ENCODE measurements around the gene HOXD3. TPM values are rescaled to one million over a fixed set of nuclear protein-coding genes. Genes with fewer than 3 reads are reported as not detected.

The HOXD3 gene
- total RNA-seq, 2 experiments from 2014 or later, result not detected

- intact Hi-C loops (cut with micrococcal nuclease; ENCODE audit: unreplicated experiment), result no loop called here
- H3K9me3 ChIP-seq (ENCODE audit: low read length), result no peaks in the 10 kb centered on the region
- TF ChIP-seq EZH2phosphoT487 (IDR thresholded peaks at IDR 0.05; ENCODE audit: borderline replicate concordance, low read depth, low read length) (no peak), CTCF (conservative IDR thresholded peaks at IDR 0.05; ENCODE audit: low read length) (no peak)
- H3K27ac ChIP-seq (ENCODE audit: low read depth, low read length, poor library complexity, severe bottlenecking), result no peak overlapping the region
- H3K79me2 ChIP-seq (ENCODE audit: insufficient read depth, low read depth, low read length), result no peaks in the 10 kb centered on the region
- CTCF ChIA-PET (ENCODE audit: unreplicated experiment), result no interaction called here
- no peak overlapping the region for H3K4me2 ChIP-seq (ENCODE audit: low read length)
- H4K20me1 ChIP-seq (ENCODE audit: insufficient read depth, low read length), result no peaks in the 10 kb centered on the region
- H3K9me2 ChIP-seq (ENCODE audit: insufficient read depth, low read length), result no peaks in the 10 kb centered on the region
- no peak overlapping the region for H2AFZ ChIP-seq (ENCODE audit: low read length)
- no peak for DNase-seq (ENCODE audit: low spot score)
- no peaks in the 10 kb centered on the region for H3K36me3 ChIP-seq (ENCODE audit: insufficient read depth, low read length)
- POLR2A ChIA-PET, result interaction anchor here (0.6 kb wide), 1 partner anchor 191 kb away, joined by 3 read pairs; no protein-coding TSS in a partner anchor
- H3K4me1 ChIP-seq (ENCODE audit: insufficient read depth, low read length, poor library complexity, severe bottlenecking), result no peaks in the 10 kb centered on the region
- H3K4me3 ChIP-seq (ENCODE audit: low read depth, low read length, poor library complexity, severe bottlenecking), result no peak overlapping the region
- no TSS peak for BruUV-seq (replicated peaks)
These were observed 15.1 kb downstream of the HOXD3 start for GRCh38 chr2:176172007-176172894.

- H3K9me2 ChIP-seq (ENCODE audit: insufficient read depth, low read length), result no peaks in the 10 kb centered on the region
- BruUV-seq (replicated peaks), result no TSS peak
- H3K4me2 ChIP-seq (ENCODE audit: low read length), result no peak overlapping the region
- POLR2A ChIA-PET, result interaction anchor here (0.6 to 0.7 kb wide), 2 partner anchors 29 to 190 kb away, joined by 3 read pairs; no protein-coding TSS in a partner anchor
- no peak for DNase-seq (ENCODE audit: low spot score)
- H3K4me1 ChIP-seq (ENCODE audit: insufficient read depth, low read length, poor library complexity, severe bottlenecking), result no peaks in the 10 kb centered on the region
- H3K79me2 ChIP-seq (ENCODE audit: insufficient read depth, low read depth, low read length), result no peaks in the 10 kb centered on the region
- H2AFZ ChIP-seq (ENCODE audit: low read length), result no peak overlapping the region
- H3K36me3 ChIP-seq (ENCODE audit: insufficient read depth, low read length), result no peaks in the 10 kb centered on the region
- CTCF ChIA-PET (ENCODE audit: unreplicated experiment), result no interaction called here
- H3K27ac ChIP-seq (ENCODE audit: low read depth, low read length, poor library complexity, severe bottlenecking), result no peak overlapping the region
- H4K20me1 ChIP-seq (ENCODE audit: insufficient read depth, low read length), result no peaks in the 10 kb centered on the region
- intact Hi-C loops (cut with micrococcal nuclease; ENCODE audit: unreplicated experiment), result no loop called here
- TF ChIP-seq CTCF (conservative IDR thresholded peaks at IDR 0.05; ENCODE audit: low read length) (no peak), EZH2phosphoT487 (IDR thresholded peaks at IDR 0.05; ENCODE audit: borderline replicate concordance, low read depth, low read length) (no peak)
- no peaks in the 10 kb centered on the region for H3K9me3 ChIP-seq (ENCODE audit: low read length)
- no peak overlapping the region for H3K4me3 ChIP-seq (ENCODE audit: low read depth, low read length, poor library complexity, severe bottlenecking)
These were observed 15.9 kb downstream of the HOXD3 start for GRCh38 chr2:176172895-176173566.

Data from OCI-LY7 (cell line).